ENCODE measurements around the gene PSMD1. TPM values are rescaled to one million over a fixed set of nuclear protein-coding genes. Genes with fewer than 3 reads are reported as not detected.
"Not testable (repeated sequence)": the region's sequence is repeated elsewhere in the genome, so short reads cannot be mapped to it uniquely, and the experiment has no call there.

Gene PSMD1
- polyA plus RNA-seq, 1 experiment = 153 TPM

DNA sequence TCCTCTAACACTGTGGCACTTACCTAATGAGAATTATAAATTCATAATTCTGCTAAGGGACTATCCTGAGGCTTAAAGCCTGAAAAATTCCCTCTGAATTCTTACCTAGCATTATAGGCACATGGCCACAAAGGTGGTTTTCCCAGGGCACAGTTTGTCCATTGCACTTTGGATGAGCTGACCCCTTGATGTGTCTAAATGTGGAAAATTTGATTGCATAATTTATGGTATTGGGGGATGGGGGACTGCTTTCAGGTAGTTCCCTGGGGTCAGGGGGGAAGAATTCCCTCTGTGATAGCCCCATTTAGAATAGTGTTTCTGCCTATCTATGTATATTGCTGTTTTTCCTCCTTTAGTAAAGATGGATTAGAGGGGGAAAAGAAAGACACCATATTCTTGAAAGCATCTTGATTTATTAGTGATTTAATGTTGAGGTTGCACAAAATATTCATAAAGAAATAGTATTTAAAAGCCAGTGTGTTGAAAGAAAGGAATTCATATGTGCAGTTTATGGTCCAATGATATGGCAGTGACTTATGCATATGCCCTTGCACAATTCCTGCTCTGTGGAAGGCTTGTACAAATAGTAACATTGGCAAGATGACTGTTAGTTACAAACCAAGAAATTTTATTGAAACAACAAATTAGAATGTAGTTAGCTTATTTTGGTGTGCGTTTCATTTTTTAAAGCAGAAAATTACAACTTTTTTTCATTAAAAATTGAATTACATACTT is 76.9 kb downstream of the PSMD1 start:
- TF ChIP-seq, protein P1, sequence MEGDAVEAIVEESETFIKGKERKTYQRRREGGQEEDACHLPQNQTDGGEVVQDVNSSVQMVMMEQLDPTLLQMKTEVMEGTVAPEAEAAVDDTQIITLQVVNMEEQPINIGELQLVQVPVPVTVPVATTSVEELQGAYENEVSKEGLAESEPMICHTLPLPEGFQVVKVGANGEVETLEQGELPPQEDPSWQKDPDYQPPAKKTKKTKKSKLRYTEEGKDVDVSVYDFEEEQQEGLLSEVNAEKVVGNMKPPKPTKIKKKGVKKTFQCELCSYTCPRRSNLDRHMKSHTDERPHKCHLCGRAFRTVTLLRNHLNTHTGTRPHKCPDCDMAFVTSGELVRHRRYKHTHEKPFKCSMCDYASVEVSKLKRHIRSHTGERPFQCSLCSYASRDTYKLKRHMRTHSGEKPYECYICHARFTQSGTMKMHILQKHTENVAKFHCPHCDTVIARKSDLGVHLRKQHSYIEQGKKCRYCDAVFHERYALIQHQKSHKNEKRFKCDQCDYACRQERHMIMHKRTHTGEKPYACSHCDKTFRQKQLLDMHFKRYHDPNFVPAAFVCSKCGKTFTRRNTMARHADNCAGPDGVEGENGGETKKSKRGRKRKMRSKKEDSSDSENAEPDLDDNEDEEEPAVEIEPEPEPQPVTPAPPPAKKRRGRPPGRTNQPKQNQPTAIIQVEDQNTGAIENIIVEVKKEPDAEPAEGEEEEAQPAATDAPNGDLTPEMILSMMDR (IDR thresholded peaks at IDR 0.05; ENCODE audit: insufficient read depth, low read depth, low read length) = no peak
- Histone ChIP-seq H3K27me3 (ENCODE audit: control insufficient read depth, insufficient read depth, low read length) (no peaks in the 10 kb centered on the region), H3K4me3 (ENCODE audit: low read depth, low read length) (no peak overlapping the region), H3K36me3 (ENCODE audit: control insufficient read depth, insufficient read depth, low read length) (no peaks in the 10 kb centered on the region)
- ChIA-PET POLR2A (interaction anchor here (0.7 kb wide), 1 partner anchor 13 kb away, joined by 3 read pairs; no protein-coding TSS in a partner anchor), CTCF (interaction anchor here (1.4 kb wide), 1 partner anchor 12 kb away, joined by 3 read pairs; no protein-coding TSS in a partner anchor)
- DNase-seq (ENCODE audit: low read depth) = no peak

DNA sequence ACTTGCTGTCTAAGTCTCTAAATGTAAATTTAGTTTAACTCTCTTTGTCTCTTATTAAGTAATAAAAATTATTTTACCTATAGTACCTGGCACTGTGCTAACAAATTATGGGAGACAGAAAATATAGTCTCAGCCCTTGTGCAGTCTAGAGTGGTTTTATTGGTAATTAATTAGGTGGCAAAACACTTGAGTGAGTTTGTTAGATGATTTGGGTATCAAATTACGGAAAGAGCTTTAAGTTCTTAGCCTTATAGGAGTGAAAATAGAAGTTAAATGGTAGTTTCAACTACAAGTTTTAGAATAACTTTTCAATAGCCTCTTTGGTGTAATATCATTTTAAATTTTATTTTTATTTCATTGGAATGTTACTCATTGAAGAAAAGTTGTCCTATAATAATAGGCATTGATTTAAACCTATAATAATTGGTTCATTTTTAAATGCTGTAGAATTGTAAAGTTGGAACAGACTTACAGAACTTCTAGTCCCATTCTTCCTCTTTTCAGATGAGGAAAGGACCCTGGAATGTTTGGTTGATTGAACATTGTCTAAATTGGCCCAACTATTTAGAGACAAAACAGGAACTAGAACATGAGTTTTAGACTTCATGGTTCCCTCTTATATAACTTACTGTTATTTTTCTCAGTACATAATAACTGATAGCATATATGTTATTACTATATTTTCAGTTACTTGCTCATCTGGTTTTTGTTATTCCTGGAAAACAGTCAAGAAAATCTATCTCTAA is 78.4 kb downstream of the PSMD1 start:
- POLR2A ChIA-PET = no interaction called here
- no peak for DNase-seq (ENCODE audit: low read depth)
- TF ChIP-seq, protein P1 (IDR thresholded peaks at IDR 0.05; ENCODE audit: insufficient read depth, low read depth, low read length) = no peak
- CTCF ChIA-PET = interaction anchor here (0.8 to 1.4 kb wide), 2 partner anchors 10 to 31 kb away, joined by 3 to 4 read pairs; no protein-coding TSS in a partner anchor
- H3K36me3 ChIP-seq (ENCODE audit: control insufficient read depth, insufficient read depth, low read length) = no peaks in the 10 kb centered on the region; the same call in 1 of the 2 replicates
- H3K27me3 ChIP-seq (ENCODE audit: control insufficient read depth, insufficient read depth, low read length) = no peaks in the 10 kb centered on the region
- no peak overlapping the region for H3K4me3 ChIP-seq (ENCODE audit: low read depth, low read length)

DNA sequence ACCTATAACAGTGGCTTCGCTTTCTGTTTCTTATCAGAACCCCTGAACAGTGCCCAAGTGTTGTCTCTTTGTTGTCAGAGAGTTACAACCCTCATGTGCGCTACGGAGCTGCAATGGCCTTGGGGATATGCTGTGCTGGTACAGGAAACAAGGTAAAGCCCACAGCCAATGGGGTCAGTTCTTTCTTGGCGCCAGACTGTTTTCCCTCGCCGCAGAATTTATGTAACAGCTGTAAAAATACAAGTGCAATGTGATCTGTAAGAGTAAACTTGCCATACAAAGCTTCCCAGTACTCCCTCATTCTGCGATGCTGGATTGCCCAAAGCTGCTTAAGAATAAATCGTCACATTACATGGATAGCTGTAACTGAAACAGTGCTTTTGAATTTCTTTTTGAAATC is 82.0 kb downstream of the PSMD1 start:
- DNase-seq (ENCODE audit: low read depth) = no peak
- Histone ChIP-seq H3K36me3 (ENCODE audit: control insufficient read depth, insufficient read depth, low read length) (no peaks in the 10 kb centered on the region; the same call in 1 of the 2 replicates), H3K27me3 (ENCODE audit: control insufficient read depth, insufficient read depth, low read length) (no peaks in the 10 kb centered on the region), H3K4me3 (ENCODE audit: low read depth, low read length) (no peak overlapping the region)
- POLR2A ChIA-PET = interaction anchor here (0.7 kb wide), 1 partner anchor 384 kb away, joined by 3 read pairs; no protein-coding TSS in a partner anchor
- TF ChIP-seq, protein P1 (IDR thresholded peaks at IDR 0.05; ENCODE audit: insufficient read depth, low read depth, low read length) = no peak
- CTCF ChIA-PET = no interaction called here

DNA sequence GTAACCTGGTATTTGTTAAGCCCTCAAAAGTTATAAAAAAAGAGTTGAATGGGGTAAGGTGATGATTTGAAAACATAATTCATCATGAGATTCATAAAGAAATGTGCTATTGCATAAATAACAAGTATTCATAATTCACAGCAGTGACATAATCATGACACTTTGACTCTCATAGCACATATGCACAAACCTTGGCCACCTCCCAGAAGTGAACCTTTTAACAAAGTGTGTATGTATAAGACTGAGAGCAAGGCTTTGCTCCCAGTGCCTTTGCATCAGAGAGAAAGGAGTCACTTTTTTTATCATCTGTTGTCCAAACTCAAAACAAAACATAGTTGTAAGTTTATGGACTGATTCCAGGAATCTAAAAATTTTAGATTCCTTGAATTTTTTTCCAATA is 83.1 kb downstream of the PSMD1 start:
- Histone ChIP-seq H3K4me3 (ENCODE audit: low read depth, low read length) (no peak overlapping the region), H3K27me3 (ENCODE audit: control insufficient read depth, insufficient read depth, low read length) (no peaks in the 10 kb centered on the region), H3K36me3 (ENCODE audit: control insufficient read depth, insufficient read depth, low read length) (peaks cover 1% of the 10 kb centered on the region)
- ChIA-PET CTCF (no interaction called here), POLR2A (no interaction called here)
- TF ChIP-seq, protein P1 (IDR thresholded peaks at IDR 0.05; ENCODE audit: insufficient read depth, low read depth, low read length) = no peak
- DNase-seq (ENCODE audit: low read depth) = no peak

DNA sequence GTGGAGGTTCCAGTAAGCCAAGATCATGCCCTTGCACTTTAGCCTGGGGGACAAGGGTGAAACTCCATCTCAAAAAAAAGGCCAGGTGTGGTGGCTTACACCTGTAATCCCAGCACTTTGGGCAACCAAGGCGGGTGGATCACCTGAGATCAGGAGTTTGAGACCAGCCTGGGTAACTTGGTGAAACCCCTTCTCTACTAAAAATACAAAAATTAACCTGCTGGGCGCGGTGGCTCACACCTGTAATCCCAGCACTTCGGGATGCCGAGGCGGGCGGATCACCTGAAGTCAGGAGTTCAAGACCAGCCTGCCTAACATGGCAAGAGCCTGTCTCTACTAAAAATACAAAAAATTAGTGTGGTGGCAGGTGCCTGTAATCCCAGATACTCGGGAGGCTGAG is 84.1 kb downstream of the PSMD1 start:
- H3K4me3 ChIP-seq (ENCODE audit: low read depth, low read length); H3K36me3 ChIP-seq (ENCODE audit: control insufficient read depth, insufficient read depth, low read length); CTCF ChIA-PET; DNase-seq (ENCODE audit: low read depth); POLR2A ChIA-PET; H3K27me3 ChIP-seq (ENCODE audit: control insufficient read depth, insufficient read depth, low read length): not testable (repeated sequence)
